Raji (cell line): ENCODE measurements around the gene UQCR10.

ENCODE experiments used
- POLR2A ChIP-seq: IDR thresholded peaks from 2 replicates; pipeline ENCODE4 v1.6.1; 2011; ENCODE audit warnings: low read depth, low read length, control low read depth; ENCODE audit not compliant: insufficient read depth

Gene UQCR10

GRCh38 chr22:29772170-29772641 is 5.0 kb downstream of the UQCR10 start:
- no peak for TF ChIP-seq POLR2A

GRCh38 chr22:29773233-29773632 is 6.1 kb downstream of the UQCR10 start:
- TF ChIP-seq POLR2A: no peak

- TF ChIP-seq POLR2A: no peak
These were observed 13.1 kb downstream of the UQCR10 start for GRCh38 chr22:29780220-29780619.

- TF ChIP-seq POLR2A: no peak
These were observed 13.8 kb downstream of the UQCR10 start for GRCh38 chr22:29780748-29781676.

GRCh38 chr22:29782061-29782845 is 15.1 kb downstream of the UQCR10 start:
- no peak for TF ChIP-seq POLR2A

- TF ChIP-seq POLR2A: no peak
These were observed 17.5 kb downstream of the UQCR10 start for GRCh38 chr22:29784451-29785361.

GRCh38 chr22:29786031-29786430 is 18.9 kb downstream of the UQCR10 start:
- TF ChIP-seq POLR2A: no peak

GRCh38 chr22:29787371-29787980 is 20.3 kb downstream of the UQCR10 start:
- TF ChIP-seq POLR2A: no peak

GRCh38 chr22:29788339-29789279 is 21.4 kb downstream of the UQCR10 start:
- TF ChIP-seq POLR2A: no peak

GRCh38 chr22:29790061-29790460 is 22.9 kb downstream of the UQCR10 start:
- TF ChIP-seq POLR2A: no peak

- no peak for TF ChIP-seq POLR2A
These were observed 26.2 kb downstream of the UQCR10 start for GRCh38 chr22:29793396-29793795.

GRCh38 chr22:29795663-29796062 is 28.5 kb downstream of the UQCR10 start:
- no peak for TF ChIP-seq POLR2A

- no peak for TF ChIP-seq POLR2A
These were observed 30.2 kb downstream of the UQCR10 start for GRCh38 chr22:29797351-29797750.
